A204.1 (cell line): ENCODE data around the gene TPSD1.
"Not testable (repeated sequence)": the region's sequence is repeated elsewhere in the genome, so short reads cannot be mapped to it uniquely, and the experiment has no call there.

Experiments
- FAIRE-seq: peaks from 2 replicates; lab custom pipeline; 2012; peaks lifted over from hg19 to GRCh38; lab: Jason Lieb, UNC

The TPSD1 gene

DNA sequence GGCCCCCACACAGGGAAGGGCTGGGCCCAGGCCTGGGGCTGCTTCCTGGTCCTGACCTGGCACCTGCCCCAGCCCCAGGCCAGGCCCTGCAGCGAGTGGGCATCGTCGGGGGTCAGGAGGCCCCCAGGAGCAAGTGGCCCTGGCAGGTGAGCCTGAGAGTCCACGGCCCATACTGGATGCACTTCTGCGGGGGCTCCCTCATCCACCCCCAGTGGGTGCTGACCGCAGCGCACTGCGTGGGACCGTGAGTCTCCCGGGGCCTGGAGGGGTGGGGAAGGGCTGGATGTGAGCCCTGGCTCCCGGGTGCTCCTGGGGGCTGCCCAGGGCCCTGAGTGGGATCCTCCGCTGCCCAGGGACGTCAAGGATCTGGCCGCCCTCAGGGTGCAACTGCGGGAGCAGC lies 14.8 kb upstream of the TPSD1 start:
- FAIRE-seq = not testable (repeated sequence)

DNA sequence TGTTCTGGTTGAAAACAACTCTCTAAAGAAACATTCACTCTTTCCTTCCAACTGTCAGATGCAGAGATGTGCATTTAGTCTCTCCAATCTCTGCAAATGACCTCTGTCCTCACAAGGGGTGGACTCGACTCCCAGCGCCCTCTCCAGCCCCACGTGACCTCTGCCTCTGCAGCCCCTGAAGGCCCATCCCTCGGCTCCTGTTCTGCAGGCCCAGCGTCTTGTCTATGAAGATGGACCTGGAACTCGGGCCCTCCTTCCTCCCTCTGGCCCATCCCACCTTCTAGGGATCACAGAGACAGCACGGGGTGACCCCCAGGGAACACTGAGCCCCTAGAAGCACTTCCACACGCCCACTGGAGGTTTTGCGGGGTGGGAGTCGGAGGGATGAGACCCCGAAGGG lies 12.5 kb upstream of the TPSD1 start:
- FAIRE-seq = not testable (repeated sequence)

DNA sequence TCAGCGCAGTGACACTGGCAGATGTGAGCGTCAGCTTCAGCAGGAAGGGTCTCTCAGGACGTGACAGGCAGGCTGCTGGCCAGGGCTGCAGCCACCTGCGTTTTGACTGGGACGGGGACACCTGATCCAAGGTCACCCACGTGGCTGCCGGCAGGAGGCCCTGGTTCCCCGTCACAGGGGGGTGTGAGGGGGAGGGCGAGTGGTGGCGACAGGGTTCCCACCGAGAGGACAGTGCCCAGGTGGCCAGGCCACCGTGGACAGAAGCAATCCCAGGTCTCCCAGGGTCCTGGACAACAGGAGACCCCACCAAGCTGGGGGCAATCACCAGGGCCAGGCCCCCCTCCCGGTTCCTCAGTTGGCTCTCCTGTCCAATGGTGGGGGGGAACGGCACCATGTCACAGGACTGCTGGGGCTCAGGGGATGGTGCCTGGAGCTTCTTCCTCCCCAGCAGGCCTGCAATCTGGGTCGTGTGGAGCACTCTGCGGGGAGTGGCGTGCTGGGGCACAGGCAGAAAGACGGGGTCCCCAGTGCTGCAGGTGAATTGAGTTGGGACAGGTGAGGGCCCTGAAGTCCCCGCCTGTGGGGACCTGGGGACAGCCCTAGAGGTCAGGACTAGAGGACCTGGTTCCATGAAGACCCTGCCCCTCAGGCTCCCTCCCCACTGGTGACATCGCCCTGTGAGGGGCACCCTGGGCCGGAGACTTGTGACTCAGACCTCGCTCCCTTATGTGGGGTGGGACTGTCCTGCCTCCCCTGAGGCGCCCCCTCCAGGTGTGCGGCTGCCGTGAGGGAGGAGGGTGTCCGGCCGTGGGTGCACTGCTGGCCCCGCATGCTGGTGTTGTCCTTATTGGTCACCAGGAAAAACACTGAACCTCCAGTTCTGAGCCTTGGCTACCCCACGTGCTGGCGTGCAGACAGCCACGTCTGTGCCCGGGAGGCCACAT lies 11.7 kb upstream of the TPSD1 start:
- not testable (repeated sequence) for FAIRE-seq

DNA sequence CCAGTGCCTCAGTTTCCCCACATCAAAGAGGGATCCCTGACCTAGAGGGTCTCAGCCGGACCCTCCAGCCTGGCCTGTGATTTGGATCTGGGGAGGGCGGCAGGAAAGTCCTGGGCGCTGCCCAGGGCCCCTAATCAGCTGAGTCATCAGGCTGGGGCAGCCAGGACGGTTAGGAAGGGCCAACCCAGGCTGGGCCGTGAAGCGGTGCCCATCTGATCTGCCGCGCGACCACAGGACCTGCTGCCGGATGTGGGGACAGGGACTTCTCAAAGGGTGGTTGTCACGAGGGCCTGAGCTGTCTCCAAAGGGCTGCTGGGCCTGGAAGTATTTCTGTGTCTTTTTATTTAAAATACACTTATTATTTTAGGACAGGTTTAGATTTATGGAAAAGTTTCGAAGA lies 11.0 kb upstream of the TPSD1 start:
- no peak for FAIRE-seq

DNA sequence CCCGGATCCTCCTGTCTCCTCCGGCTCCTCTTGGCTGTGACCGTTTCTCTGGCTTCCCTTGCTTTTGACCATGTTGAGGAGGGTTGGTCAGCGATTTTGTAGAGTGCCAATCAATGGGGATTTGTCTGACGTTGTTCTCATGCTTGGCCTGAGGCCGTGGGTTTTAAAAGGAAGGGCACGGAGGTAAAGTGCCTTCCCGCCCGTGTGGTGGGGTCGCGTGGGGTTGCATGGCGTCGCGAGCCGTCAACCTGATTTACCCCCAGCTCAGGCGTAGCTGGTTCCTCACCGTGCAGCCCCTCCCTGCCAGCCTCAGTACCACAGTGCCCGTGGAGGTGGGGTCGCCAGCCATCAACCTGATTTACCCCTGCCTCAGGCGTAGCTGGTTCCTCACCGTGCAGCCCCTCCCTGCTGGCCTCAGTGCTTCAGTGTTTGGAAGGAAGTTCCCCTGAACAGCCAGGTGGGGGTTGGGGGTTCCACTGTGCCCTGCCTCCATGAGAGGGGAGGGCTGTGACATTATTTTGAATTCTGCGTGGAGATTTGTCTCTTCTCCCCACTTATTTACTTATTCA lies 10.3 kb upstream of the TPSD1 start:
- FAIRE-seq = no peak

DNA sequence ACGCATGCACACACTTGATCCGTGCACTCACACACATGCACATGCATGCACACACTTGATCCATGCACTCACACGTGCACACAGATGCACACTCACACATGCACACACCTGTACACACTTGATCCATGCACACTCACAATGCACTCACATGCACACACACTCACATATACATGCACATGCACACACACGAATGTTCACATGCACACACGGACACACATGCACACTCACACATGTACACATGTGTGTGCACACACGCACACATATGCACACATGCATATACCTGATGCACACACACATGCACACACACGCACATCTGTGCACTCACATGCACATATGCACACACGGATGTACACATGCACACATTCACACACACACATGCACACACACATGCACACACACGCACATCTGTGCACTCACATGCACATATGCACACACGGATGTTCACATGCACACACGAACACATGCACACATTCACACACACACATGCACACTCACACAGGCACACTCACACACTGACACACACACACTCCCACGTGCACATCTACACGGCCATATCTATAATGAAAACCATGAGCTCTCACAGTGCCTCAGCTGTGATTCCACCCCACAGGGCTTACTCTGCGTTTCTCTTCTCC lies 7.8 kb upstream of the TPSD1 start:
- not testable (repeated sequence) for FAIRE-seq

DNA sequence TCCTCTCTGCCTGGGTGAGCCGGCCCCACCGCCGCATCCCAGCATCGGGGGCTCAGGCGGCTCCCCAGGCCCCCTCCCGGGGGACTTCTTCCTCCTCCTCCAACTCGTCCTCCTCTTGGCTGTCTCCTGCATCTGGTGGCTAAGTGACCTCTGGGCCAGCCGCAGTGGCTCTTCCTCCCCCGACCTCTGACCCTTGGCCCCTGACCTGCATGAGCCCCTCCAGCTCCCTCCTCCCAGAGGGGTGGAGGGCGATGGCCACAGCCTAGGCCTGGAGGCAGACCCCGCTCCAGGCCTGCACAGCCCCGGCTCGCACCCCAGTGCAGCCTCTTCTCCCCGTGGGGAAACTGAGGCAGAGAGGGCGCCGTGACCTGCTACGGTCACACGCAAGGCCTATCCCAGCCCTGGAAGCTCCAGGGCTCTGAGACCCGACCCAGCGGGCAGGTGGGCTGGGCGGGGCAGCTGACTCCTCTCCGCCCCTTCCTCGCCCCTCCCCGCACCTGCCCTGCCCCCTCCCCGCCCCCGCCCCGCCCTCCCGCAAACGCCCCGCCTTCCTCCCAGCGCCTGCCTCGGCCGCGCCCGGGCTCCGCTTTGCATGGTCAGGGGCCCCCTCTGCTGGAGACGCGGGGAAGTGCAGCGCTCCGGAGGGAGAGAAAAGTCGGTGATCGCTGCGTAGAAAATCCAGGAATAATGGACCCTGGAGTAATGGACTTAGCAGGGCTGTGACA lies 6.7 kb upstream of the TPSD1 start:
- not testable (repeated sequence) for FAIRE-seq

DNA sequence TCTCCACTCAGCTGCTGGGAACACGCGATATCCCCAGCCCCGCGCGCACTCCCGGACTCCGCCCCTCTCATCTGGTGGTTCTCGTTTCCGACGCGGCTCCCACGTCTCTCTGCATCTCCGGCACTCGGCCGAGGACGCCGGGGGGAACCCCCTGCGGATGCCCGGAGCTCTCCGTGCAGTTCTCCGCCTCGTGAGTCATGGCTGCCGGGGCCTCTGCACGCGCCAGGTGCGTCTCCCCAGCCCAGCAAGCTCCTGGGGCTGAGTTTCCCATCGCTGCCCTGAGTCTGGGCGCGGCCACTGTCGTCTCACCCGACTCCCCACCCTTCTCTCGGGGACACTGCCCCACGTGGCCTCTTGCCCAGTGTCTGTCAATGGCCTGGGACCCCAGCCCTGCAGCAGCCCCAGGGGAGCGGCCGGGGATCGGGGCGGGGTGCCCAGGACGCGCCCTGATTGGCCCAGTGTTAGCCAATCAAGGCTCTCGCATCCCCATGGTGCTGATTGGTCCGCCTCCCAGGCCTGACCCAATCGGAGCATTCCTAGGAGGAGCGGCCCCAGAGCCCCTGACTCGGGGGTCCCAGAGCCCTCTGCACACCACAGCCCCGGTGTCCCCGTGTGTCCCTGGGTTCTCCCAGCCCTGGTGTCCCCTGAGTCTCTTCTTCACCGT lies 2.0 kb upstream of the TPSD1 start:
- not testable (repeated sequence) for FAIRE-seq

DNA sequence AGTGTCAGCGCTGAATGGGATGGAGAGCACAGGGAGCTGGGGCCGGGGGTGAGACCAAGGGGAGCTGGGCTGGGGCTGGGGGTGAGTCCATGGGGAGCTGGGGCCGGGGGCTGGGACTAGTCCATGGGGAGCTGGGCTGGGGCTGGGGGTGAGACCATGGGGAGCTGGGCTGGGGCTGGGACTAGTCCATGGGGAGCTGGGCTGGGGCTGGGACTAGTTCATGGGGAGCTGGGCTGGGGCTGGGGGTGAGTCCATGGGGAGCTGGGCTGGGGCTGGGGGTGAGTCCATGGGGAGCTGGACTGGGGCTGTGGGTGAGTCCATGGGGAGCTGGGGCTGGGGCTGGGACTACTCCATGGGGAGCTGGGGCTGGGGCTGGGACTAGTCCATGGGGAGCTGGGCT lies 1.0 kb upstream of the TPSD1 start:
- FAIRE-seq = not testable (repeated sequence)

DNA sequence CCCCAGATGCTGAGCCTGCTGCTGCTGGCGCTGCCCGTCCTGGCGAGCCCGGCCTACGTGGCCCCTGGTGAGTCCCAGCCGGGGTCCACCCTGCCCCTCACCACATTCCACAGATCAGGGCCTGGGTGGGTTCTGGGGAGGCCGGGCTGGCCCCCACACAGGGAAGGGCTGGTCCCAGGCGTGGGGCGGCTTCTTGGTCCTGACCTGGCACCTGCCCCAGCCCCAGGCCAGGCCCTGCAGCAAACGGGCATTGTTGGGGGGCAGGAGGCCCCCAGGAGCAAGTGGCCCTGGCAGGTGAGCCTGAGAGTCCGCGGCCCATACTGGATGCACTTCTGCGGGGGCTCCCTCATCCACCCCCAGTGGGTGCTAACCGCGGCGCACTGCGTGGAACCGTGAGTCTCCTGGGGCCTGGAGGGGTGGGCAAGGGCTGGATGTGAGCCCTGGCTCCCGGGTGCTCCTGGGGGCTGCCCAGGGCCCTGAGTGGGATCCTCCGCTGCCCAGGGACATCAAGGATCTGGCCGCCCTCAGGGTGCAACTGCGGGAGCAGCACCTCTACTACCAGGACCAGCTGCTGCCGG lies 516 bp downstream of the TPSD1 start:
- not testable (repeated sequence) for FAIRE-seq

DNA sequence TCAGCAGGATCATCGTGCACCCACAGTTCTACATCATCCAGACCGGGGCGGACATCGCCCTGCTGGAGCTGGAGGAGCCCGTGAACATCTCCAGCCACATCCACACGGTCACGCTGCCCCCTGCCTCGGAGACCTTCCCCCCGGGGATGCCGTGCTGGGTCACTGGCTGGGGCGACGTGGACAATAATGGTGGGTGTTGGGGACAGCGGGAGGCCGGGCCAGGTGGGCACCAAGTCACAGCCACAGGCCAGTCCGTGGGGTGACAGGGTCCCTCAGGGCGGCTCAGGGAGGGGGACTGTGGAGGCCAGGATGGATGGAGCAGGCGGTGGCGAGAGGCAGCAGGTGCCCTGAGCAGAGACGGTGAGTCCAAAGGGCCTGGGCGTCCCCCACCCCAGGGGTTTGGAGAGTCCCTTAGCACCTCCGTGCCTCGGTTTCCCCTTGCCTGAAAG lies 1.0 kb downstream of the TPSD1 start:
- FAIRE-seq = no peak

DNA sequence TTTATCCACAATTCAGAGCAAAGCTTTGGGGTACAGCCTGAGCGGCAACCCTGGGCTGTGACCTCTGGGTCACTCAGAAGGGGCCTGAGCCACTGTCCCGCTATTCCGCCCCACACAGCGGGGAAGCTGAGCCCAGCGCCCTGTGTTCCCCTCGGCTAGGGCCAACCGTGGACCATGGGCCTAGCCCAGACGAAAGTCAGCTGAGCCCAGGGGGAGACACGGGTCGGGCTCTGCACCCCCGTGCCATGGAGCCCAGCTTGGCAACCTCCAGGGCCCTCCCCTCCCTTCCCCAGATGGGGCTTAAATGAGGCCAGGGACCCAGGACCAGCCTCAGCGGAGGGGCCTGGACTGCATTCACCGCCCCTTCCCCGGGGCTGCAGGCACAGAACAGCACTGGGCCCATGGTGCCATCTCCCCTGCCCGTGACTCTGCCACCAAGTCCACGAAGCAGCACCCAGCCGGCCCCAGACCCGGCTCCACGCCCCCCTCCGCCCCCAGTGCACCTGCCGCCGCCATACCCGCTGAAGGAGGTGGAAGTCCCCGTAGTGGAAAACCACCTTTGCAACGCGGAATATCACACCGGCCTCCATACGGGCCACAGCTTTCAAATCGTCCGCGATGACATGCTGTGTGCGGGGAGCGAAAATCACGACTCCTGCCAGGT lies 1.8 kb downstream of the TPSD1 start:
- FAIRE-seq = no peak

DNA sequence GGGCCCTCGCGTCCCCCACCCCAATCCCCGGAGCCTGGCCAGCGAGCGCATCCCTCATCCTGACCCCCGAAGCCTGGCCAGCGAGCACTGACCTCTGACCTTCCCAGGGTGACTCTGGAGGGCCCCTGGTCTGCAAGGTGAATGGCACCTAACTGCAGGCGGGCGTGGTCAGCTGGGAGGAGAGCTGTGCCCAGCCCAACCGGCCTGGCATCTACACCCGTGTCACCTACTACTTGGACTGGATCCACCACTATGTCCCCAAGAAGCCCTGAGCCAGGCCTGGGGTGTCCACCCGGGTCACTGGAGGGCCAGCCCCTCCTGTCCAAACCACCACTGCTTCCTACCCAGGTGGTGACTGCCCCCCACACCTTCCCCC lies 2.3 kb downstream of the TPSD1 start:
- FAIRE-seq = no peak

DNA sequence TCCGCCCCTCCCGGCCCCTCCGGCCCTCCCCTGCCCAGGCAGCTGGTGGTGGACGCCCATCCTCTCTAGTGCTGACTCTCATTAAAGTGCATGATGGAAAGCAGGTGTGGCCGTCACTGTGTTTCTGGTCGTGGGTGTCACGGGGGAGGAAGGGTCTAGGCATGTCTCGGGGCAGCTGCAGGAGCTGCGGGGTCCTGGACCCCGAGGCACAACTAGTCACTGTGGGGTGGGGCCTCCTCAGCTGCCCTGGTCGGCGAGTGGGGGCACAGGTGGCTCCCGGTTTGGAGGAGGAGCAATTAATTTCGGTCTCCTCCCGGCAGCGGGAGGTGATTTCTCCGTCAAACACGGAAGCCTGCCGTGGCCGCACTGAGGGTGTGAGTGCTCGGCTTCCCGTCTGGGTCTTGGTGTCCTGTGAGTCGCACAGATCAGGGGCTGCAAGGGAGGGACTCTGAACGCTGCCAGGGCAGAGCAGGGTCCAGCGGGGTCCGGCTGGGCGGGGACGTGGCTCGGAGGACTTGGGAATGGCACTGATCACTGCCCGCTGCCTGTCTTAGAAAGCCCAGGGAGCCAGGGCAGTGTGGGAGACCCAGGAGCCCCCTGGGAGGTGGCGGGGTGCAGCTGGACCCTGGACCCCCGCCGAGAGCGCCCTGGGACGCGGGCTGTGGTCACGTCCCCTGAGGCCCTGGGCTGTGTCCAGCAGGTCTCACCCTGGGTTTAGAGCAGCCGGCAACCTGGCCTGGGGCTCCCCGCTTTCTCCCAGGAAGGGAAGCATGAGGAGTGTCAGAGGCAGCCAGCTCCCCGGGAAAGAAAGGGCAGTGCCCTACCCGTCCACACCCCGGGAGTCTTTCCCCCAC lies 3.3 kb downstream of the TPSD1 start:
- no peak for FAIRE-seq

DNA sequence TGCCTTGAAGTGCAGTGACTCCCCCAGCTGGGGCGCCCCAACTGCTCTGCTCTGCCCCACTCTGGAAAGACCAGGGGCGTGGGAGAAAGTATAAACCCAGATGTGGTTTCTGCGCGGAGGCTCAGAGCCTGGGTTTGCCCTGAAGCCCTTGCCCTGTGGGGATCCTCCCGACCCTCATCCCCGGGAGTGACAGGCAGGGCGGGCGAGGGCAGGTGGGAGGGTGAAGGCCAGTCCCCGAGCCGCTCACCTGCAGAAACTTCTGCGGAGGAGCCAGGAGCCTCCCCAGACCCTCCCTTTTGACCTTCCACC lies 3.8 kb downstream of the TPSD1 start:
- FAIRE-seq = no peak

DNA sequence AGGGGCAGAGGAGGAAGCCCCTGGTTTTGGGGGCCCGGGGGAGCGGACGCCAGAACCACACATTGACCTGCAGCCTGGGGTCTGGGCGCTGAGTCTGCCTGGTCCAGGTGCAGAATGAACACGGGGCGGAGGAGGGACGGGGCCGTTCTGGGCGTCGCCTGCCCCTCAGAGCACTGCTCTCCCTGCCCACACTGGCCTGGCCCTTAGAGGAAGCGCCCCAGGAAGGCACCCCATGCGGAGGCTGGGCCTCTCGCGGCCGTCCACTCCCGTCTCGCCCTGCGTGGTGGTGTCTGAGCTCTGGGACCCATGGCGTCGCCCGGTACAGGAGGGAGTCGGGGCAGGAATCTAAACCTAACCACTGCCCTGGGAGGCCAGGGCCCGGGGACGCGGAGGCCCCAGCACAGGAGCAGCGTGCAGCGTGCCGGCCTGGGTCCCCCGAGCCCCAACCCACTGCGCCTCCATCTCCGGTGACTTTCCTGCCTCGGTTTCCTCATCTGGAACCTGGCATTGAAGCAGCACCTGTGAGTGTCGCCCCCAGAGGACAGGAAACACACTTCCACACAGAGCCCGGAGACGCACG lies 4.3 kb downstream of the TPSD1 start:
- FAIRE-seq = no peak

DNA sequence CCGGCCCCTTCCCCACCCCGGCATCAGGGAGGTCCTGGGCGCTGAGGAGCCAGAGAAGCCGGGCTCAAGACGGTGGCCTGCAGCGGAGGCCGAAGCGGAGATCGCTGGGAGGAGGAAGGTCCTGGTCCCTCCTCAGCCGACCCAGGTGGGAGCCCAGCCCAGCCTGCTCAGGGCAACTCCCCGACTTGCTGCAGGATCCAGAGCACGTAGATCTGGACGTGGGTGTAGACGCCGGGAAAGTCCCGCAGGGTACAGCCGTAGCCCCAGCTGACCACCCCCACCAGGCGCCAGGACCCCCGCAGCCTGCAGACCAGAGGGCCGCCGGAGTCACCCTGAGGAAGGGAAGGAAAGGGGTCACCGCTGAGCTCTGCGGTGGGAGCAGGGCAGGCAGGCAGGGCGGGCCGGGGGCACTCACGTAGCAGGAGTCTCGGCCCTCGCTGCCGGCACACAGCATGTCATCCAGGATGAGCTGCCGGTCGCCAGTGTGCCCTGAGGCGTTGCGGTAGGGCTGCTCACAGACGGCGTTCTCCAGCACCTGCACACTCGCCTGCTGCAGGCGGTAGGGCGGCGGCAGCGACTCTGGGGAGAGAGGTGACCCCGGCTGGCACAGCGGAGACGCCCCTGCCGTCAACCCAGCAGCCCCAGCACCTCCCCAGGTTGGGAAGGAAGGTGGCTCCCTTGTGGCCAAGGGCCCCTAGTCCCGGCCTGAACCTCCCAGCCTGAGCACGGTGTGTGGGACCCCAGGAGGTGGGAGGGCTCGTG lies 5.4 kb downstream of the TPSD1 start:
- FAIRE-seq = no peak

DNA sequence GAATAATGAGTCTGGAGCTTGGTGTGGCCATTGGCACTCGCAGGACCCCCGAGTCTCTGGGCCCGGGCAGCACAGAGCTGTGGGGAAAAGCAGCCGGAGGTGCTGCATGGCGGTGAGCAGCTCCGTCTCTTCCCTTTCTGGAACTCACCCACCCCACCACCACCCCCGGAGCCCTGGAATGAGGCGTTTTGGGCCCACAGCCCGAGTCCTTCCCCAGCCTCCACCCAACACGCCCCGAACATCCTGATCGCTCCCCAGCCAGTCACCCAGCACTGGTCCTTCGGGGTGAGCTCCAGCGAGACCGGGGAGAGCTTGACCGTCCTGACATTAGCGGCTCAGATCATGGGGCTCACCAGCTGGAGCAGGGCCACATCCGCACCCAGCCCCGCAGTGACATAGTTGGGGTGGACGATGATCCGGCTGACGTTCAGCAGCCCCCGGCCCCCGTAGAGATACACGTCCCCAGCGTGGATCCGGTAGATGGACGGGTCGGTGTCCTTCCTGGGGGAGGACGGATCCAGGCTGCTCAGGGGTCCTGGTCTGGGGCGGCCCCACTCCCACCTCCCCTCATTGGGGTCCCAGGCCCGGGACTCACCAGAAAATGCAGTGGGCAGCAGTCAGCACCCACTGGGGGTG lies 6.5 kb downstream of the TPSD1 start:
- FAIRE-seq = no peak

DNA sequence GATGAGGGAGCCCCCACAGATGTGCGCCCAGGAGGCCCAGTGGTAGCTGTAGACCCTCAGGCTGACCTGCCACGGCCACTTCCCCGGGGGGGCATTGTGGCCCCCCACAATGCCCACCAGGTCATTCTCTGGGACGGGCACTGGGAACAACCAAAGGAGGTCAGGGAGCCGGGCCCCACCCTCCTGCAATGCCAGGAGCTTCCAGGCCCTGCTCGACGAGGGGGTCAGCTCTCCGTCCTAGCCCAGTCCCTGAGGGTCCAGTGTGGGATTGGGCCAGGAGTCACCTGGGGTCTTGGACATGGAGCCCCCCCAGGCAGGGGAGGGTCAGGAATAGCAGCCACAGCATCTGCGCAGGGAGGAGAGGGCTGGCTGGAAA lies 7.0 kb downstream of the TPSD1 start:
- FAIRE-seq = no peak
